ENCODE measurements around the gene HTRA1.

- TF ChIP-seq GATA2 (IDR thresholded peaks at IDR 0.05; ENCODE audit: low read depth, low read length) (no peak), GATA3 (IDR thresholded peaks at IDR 0.05; ENCODE audit: low read depth, low read length) (no peak)
These were observed 69.9 kb downstream of the HTRA1 start for GRCh38 chr10:122531261-122531660.
